GM19395 (cell line): ENCODE data around the gene ACTR1B.
"Not testable (repeated sequence)": the region's sequence is repeated elsewhere in the genome, so short reads cannot be mapped to it uniquely, and the experiment has no call there.

Experiments used
- ATAC-seq: cut with Tn5 transposase; IDR thresholded peaks from one replicate; pipeline ENCODE4 v1.9.1; 2021; ENCODE audit warnings: mild to moderate bottlenecking, moderate library complexity; ENCODE audit not compliant: unreplicated experiment

Gene ACTR1B

GRCh38 chr2:97691166-97691565 lies 27.3 kb upstream of the ACTR1B start:
- ATAC-seq, result no peak

GRCh38 chr2:97688062-97688827 lies 24.4 kb upstream of the ACTR1B start:
- ATAC-seq, result no peak

GRCh38 chr2:97687235-97687634 lies 23.4 kb upstream of the ACTR1B start:
- ATAC-seq, result not testable (repeated sequence)

GRCh38 chr2:97678298-97678697 lies 14.5 kb upstream of the ACTR1B start:
- no peak for ATAC-seq

- no peak for ATAC-seq
Measured at GRCh38 chr2:97677480-97677879, 13.6 kb upstream of the ACTR1B start.

GRCh38 chr2:97676620-97677019 lies 12.8 kb upstream of the ACTR1B start:
- ATAC-seq, result no peak

- no peak for ATAC-seq
Measured at GRCh38 chr2:97675430-97676113, 11.7 kb upstream of the ACTR1B start.

GRCh38 chr2:97673915-97674283 lies 10.1 kb upstream of the ACTR1B start:
- ATAC-seq, result no peak

GRCh38 chr2:97673182-97673914 lies 9.5 kb upstream of the ACTR1B start:
- ATAC-seq, result no peak

GRCh38 chr2:97672606-97673140 lies 8.8 kb upstream of the ACTR1B start:
- ATAC-seq, result not testable (repeated sequence)

- ATAC-seq, result no peak
Measured at GRCh38 chr2:97671526-97671925, 7.7 kb upstream of the ACTR1B start.

- ATAC-seq, result no peak
Measured at GRCh38 chr2:97670471-97670870, 6.6 kb upstream of the ACTR1B start.

- no peak for ATAC-seq
Measured at GRCh38 chr2:97669448-97669847, 5.6 kb upstream of the ACTR1B start, which contains the start of gene C2orf92. TSS of gene C2orf92 (plus strand) at chr2:97669713. CDS start at chr2:97669789, 76 bp downstream.

- ATAC-seq, result no peak
Measured at GRCh38 chr2:97664636-97664970, 759 bp upstream of the ACTR1B start.

- ATAC-seq, result peak; percentile 36
Measured at GRCh38 chr2:97663626-97663961, 250 bp downstream of the ACTR1B start.

- peak; percentile 45 for ATAC-seq
Measured at GRCh38 chr2:97662895-97663625, 784 bp downstream of the ACTR1B start.

- ATAC-seq, result no peak
Measured at GRCh38 chr2:97662386-97662894, 1.4 kb downstream of the ACTR1B start.

- ATAC-seq, result no peak
Measured at GRCh38 chr2:97661927-97662326, 1.9 kb downstream of the ACTR1B start.

- no peak for ATAC-seq
Measured at GRCh38 chr2:97660775-97661389, 3.0 kb downstream of the ACTR1B start.

- ATAC-seq, result no peak
Measured at GRCh38 chr2:97660044-97660774, 3.6 kb downstream of the ACTR1B start.
